ENCODE data around the gene EVX1.

Gene EVX1

DNA sequence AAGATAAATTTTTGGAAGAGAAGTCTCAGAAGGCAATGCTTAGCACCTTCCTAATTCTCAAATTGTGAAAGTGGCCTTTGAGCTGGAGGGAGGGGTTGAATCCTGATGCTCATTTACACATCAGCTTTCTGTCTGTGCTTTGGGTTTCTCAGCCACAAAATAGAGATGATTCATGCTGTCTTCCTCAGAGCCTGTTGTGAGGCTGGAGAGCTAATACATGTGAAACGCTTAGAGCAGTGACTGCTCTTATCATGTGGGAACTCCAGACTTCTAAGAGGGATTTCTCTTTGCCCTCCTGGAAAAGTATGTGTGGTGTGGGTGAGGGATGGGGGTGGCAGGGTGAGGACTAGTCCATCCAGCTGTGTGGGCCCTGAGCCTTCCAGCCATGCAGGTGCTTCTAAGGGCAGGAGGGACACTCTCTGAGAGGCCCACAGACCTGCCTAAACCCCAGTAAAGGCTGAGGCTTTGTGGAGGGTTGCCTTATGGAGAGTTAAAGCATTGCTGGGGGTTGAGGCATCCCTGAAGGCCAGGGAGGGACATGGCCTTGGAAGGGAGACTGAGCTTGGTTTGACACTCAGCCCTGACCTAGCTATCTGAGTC, 4.8 kb upstream of the EVX1 start:
- Histone ChIP-seq H3K36me3 (ENCODE audit: control insufficient read depth, insufficient read depth, low read length) (no peaks in the 10 kb centered on the region), H3K4me3 (ENCODE audit: low read length) (no peak overlapping the region), H3K27me3 (ENCODE audit: control insufficient read depth, insufficient read depth, low read length) (peaks cover 88% of the 10 kb centered on the region), H3K9me3 (ENCODE audit: control insufficient read depth, insufficient read depth, low read length) (no peaks in the 10 kb centered on the region), H3K27ac (ENCODE audit: low read length) (no peak overlapping the region), H3K4me1 (ENCODE audit: control insufficient read depth, insufficient read depth, low read length) (peaks cover 4% of the 10 kb centered on the region; the same call in 1 of the 2 replicates)
- no CpG with 5 or more reads among the region's 1 CpG for WGBS (ENCODE audit: insufficient coverage, insufficient read length)
- no peak for DNase-seq (ENCODE audit: low read depth, low spot score)

DNA sequence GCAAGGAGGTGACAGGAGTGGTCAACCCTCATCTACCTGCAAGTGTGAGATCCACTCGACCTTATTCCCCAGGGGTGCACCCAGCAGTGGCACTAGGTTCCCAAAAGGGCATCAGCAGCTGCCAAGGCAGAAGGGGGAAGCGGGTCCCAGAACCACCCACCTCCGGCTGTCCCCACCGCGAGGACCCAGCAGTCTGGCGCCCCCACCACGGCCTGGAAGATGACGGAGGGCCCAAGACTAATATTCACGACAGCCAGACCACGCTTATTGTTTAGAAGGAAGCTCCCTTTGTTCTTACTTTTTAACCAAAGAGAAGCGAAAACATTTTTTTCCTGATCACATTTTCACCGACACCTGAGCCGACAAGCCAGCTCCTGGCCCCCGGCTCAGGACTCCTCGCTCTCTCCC, 3.6 kb upstream of the EVX1 start:
- H3K27me3 ChIP-seq (ENCODE audit: control insufficient read depth, insufficient read depth, low read length) = peaks cover 95% of the 10 kb centered on the region
- H3K9me3 ChIP-seq (ENCODE audit: control insufficient read depth, insufficient read depth, low read length) = no peaks in the 10 kb centered on the region
- peaks cover 6% of the 10 kb centered on the region; the same call in 1 of the 2 replicates for H3K4me1 ChIP-seq (ENCODE audit: control insufficient read depth, insufficient read depth, low read length)
- no peak for DNase-seq (ENCODE audit: low read depth, low spot score)
- WGBS (ENCODE audit: insufficient coverage, insufficient read length) = no CpG with 5 or more reads among the region's 15 CpGs
- no peak overlapping the region for H3K4me3 ChIP-seq (ENCODE audit: low read length)
- no peaks in the 10 kb centered on the region for H3K36me3 ChIP-seq (ENCODE audit: control insufficient read depth, insufficient read depth, low read length)
- no peak overlapping the region for H3K27ac ChIP-seq (ENCODE audit: low read length)

DNA sequence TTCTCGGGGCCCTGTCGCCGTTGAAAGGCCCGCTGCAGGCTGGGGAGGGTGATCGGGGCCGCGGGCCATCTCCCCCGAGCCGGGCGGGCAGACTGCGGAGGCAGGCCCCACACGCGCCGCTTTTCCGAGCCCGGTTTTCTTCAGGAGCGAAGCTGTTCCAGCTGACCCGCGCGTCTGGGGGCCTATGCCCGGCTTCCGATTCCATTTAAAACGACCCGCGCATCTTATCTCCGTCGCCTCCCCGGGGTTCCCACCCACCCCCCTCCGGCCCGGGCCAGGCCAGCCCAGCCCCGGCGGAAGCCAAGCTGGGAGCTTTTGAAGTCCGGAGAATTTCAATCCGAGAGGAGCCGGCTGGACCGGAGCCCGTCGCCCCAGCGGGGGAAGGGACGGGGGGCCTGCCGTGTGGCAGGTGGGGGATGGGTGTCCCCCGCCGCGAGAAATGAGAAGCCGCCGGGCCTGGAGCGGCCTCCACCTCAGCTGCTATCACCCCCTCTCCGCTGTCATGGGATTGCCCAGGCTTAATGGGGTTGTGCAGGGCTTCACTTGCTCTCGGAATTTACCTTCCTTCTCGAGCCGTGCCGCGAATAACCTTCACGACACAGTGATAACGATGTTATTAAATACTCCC, 3.1 kb upstream of the EVX1 start:
- no peak for DNase-seq (ENCODE audit: low read depth, low spot score)
- no CpG with 5 or more reads among the region's 55 CpGs for WGBS (ENCODE audit: insufficient coverage, insufficient read length)
- H3K27me3 ChIP-seq (ENCODE audit: control insufficient read depth, insufficient read depth, low read length) = peaks cover 97% of the 10 kb centered on the region

DNA sequence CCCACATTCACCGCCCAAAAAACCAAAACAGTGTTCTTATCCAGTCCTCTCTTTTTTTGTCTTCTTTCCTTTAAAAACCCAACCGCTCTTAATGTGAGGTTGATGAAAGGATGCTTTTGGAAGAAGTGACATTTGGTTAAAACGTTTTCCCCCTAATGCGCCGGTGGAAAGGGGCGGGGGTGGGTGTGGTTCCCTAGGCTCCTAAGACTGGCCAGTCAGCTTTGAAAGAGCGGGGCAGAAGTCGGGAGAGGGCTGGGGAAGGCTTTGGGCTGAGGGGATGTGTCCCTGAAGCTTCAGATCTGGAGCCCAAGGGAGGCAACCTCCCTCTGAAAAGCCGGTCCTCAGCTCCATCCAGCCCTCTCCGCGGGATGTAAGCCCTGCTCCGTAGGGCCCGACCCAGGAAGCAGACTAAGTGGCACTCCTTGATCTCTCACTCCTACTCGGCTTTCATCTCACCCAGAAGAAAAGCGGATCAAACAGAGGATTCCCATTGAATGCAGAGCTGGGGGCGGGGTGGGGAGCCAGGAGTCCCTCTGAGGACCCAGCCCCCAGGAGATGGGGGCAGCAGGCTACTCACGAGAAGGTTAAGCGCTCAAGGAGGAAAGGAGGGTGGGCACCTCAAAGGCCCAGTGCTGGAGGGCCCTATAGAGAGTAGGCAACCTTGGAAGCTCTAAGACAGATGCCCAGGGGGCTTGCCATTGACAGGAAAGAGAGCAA, 2.4 kb upstream of the EVX1 start:
- no peak overlapping the region for H3K27ac ChIP-seq (ENCODE audit: low read length)
- H3K4me3 ChIP-seq (ENCODE audit: low read length) = no peak overlapping the region
- H3K9me3 ChIP-seq (ENCODE audit: control insufficient read depth, insufficient read depth, low read length) = no peaks in the 10 kb centered on the region
- peaks cover 8% of the 10 kb centered on the region for H3K4me1 ChIP-seq (ENCODE audit: control insufficient read depth, insufficient read depth, low read length)
- WGBS (ENCODE audit: insufficient coverage, insufficient read length) = no CpG with 5 or more reads among the region's 18 CpGs
- no peaks in the 10 kb centered on the region for H3K36me3 ChIP-seq (ENCODE audit: control insufficient read depth, insufficient read depth, low read length)
- peaks cover 98% of the 10 kb centered on the region for H3K27me3 ChIP-seq (ENCODE audit: control insufficient read depth, insufficient read depth, low read length)
- no peak for DNase-seq (ENCODE audit: low read depth, low spot score)

More for the DNA sequence above, 3.1 kb upstream of the EVX1 start:
- Histone ChIP-seq H3K9me3 (ENCODE audit: control insufficient read depth, insufficient read depth, low read length) (no peaks in the 10 kb centered on the region), H3K4me3 (ENCODE audit: low read length) (no peak overlapping the region), H3K27ac (ENCODE audit: low read length) (no peak overlapping the region), H3K4me1 (ENCODE audit: control insufficient read depth, insufficient read depth, low read length) (peaks cover 6% of the 10 kb centered on the region; the same call in 1 of the 2 replicates), H3K36me3 (ENCODE audit: control insufficient read depth, insufficient read depth, low read length) (no peaks in the 10 kb centered on the region)

DNA sequence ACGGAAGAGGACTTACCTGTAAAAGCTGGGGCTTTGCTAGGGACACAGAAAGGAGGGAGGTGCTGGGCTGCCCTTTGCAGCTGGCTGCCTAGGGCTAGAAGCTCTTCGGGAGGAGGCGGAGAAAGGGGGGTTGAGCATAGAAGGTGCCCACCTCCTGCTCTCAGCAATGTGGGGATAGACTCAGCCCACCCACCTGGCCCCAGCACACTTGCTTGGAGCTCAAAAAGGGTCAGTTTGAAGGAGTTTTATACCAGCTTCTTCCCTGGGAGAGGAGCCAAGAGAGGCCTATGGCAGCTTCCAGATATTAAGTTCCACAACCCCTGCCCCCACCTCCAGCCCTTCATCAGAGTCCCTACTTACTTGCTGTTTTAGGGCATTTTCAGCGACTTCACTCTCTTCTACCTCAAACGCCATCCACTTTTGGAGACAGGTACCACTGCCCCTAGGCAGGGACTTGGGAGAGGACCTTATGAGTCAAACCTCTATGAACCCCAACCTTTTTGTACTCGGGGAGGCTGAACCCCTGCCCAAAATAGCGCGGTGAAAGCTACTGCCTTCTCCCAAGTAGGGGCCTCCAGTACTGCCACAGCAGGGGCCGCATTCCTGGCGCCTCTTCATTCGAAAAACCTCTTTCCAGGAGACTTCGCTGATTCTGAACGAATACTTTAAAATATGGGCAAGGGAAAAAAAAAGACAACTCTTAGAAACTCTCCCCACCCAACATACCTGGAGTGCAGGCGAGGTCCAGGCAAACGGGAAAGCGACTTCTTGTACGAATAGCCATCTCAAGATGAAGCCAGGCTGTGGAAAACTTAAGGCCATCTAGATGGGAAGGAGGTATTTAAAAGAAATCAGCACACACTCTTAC, 1.2 kb upstream of the EVX1 start:
- peaks cover 99% of the 10 kb centered on the region for H3K27me3 ChIP-seq (ENCODE audit: control insufficient read depth, insufficient read depth, low read length)
- H3K4me3 ChIP-seq (ENCODE audit: low read length) = no peak overlapping the region
- DNase-seq (ENCODE audit: low read depth, low spot score) = no peak

GRCh38 chr7:27242154-27242553, 448 bp upstream of the EVX1 start:
- DNase-seq (ENCODE audit: low read depth, low spot score) = no peak
- Histone ChIP-seq H3K27ac (ENCODE audit: low read length) (no peak overlapping the region), H3K36me3 (ENCODE audit: control insufficient read depth, insufficient read depth, low read length) (no peaks in the 10 kb centered on the region), H3K9me3 (ENCODE audit: control insufficient read depth, insufficient read depth, low read length) (no peaks in the 10 kb centered on the region), H3K4me3 (ENCODE audit: low read length) (no peak overlapping the region), H3K27me3 (ENCODE audit: control insufficient read depth, insufficient read depth, low read length) (peaks cover 99% of the 10 kb centered on the region), H3K4me1 (ENCODE audit: control insufficient read depth, insufficient read depth, low read length) (peaks cover 11% of the 10 kb centered on the region)
- no CpG with 5 or more reads among the region's 14 CpGs for WGBS (ENCODE audit: insufficient coverage, insufficient read length)

More for the DNA sequence above, 1.2 kb upstream of the EVX1 start:
- no CpG with 5 or more reads among the region's 17 CpGs for WGBS (ENCODE audit: insufficient coverage, insufficient read length)
- H3K36me3 ChIP-seq (ENCODE audit: control insufficient read depth, insufficient read depth, low read length) = no peaks in the 10 kb centered on the region
- no peaks in the 10 kb centered on the region for H3K9me3 ChIP-seq (ENCODE audit: control insufficient read depth, insufficient read depth, low read length)
- peaks cover 11% of the 10 kb centered on the region for H3K4me1 ChIP-seq (ENCODE audit: control insufficient read depth, insufficient read depth, low read length)
- H3K27ac ChIP-seq (ENCODE audit: low read length) = no peak overlapping the region

- H3K36me3 ChIP-seq (ENCODE audit: control insufficient read depth, insufficient read depth, low read length) = no peaks in the 10 kb centered on the region
- H3K27ac ChIP-seq (ENCODE audit: low read length) = no peak overlapping the region
- H3K27me3 ChIP-seq (ENCODE audit: control insufficient read depth, insufficient read depth, low read length) = peaks cover 99% of the 10 kb centered on the region
- peaks cover 11% of the 10 kb centered on the region for H3K4me1 ChIP-seq (ENCODE audit: control insufficient read depth, insufficient read depth, low read length)
- no peak overlapping the region for H3K4me3 ChIP-seq (ENCODE audit: low read length)
- no peaks in the 10 kb centered on the region for H3K9me3 ChIP-seq (ENCODE audit: control insufficient read depth, insufficient read depth, low read length)
- WGBS (ENCODE audit: insufficient coverage, insufficient read length) = no CpG with 5 or more reads among the region's 43 CpGs
- DNase-seq (ENCODE audit: low read depth, low spot score) = no peak
Measured at GRCh38 chr7:27243340-27244163, 950 bp downstream of the EVX1 start.

GRCh38 chr7:27244488-27245123, 2.0 kb downstream of the EVX1 start:
- Histone ChIP-seq H3K27ac (ENCODE audit: low read length) (no peak overlapping the region), H3K27me3 (ENCODE audit: control insufficient read depth, insufficient read depth, low read length) (peaks cover 100% of the 10 kb centered on the region), H3K4me3 (ENCODE audit: low read length) (no peak overlapping the region), H3K4me1 (ENCODE audit: control insufficient read depth, insufficient read depth, low read length) (peaks cover 11% of the 10 kb centered on the region), H3K36me3 (ENCODE audit: control insufficient read depth, insufficient read depth, low read length) (no peaks in the 10 kb centered on the region), H3K9me3 (ENCODE audit: control insufficient read depth, insufficient read depth, low read length) (no peaks in the 10 kb centered on the region)
- WGBS (ENCODE audit: insufficient coverage, insufficient read length) = no CpG with 5 or more reads among the region's 18 CpGs
- DNase-seq (ENCODE audit: low read depth, low spot score) = no peak

- H3K9me3 ChIP-seq (ENCODE audit: control insufficient read depth, insufficient read depth, low read length) = no peaks in the 10 kb centered on the region
- H3K27ac ChIP-seq (ENCODE audit: low read length) = no peak overlapping the region
- DNase-seq (ENCODE audit: low read depth, low spot score) = no peak
- no peak overlapping the region; the same call in 1 of the 2 replicates for H3K4me3 ChIP-seq (ENCODE audit: low read length)
- no peaks in the 10 kb centered on the region for H3K36me3 ChIP-seq (ENCODE audit: control insufficient read depth, insufficient read depth, low read length)
- H3K27me3 ChIP-seq (ENCODE audit: control insufficient read depth, insufficient read depth, low read length) = peaks cover 100% of the 10 kb centered on the region
- peaks cover 11% of the 10 kb centered on the region for H3K4me1 ChIP-seq (ENCODE audit: control insufficient read depth, insufficient read depth, low read length)
- WGBS (ENCODE audit: insufficient coverage, insufficient read length) = no CpG with 5 or more reads among the region's 37 CpGs
Measured at GRCh38 chr7:27245124-27245797, 2.7 kb downstream of the EVX1 start.

All from iPS DF 6.9 (cell line).